ENCODE measurements around the gene AAK1.

GRCh38 chr2:69459936-69460335 is 183.6 kb downstream of the AAK1 start:
- TF ChIP-seq CTCF (IDR thresholded peaks at IDR 0.05; ENCODE audit: low read depth, low read length, poor library complexity, severe bottlenecking) (no peak), EZH2phosphoT487 (IDR thresholded peaks at IDR 0.05; ENCODE audit: borderline replicate concordance, low read length) (no peak)

Measured in DOHH2 (cell line).